Measurements from ENCODE around the gene ARAF.

ARAF gene

DNA sequence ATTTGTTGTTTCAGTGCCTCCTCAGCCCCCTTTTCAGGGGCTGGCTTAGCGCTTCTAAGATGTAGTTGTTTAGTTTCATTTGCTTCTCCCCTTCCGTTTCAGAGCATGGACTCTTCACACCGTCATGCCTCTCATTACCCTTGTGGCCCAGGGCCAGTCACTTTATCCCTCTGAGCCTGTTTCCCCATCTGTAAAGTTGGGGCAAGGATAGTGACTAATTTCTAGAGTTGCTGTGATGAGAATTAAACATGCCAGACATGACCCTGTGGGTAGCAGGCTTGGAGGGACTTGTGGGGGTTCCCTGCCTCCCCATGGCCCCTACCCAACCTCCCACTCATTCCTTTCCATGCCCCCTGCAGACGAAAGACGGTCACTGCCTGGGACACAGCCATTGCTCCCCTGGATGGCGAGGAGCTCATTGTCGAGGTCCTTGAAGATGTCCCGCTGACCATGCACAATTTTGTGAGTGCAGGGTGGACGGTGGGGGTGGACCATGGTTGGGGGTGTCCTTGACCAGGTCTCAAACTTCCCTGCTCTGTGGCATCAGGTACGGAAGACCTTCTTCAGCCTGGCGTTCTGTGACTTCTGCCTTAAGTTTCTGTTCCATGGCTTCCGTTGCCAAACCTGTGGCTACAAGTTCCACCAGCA lies 3.6 kb downstream of the ARAF start:
- DNase-seq = no peak

DNA sequence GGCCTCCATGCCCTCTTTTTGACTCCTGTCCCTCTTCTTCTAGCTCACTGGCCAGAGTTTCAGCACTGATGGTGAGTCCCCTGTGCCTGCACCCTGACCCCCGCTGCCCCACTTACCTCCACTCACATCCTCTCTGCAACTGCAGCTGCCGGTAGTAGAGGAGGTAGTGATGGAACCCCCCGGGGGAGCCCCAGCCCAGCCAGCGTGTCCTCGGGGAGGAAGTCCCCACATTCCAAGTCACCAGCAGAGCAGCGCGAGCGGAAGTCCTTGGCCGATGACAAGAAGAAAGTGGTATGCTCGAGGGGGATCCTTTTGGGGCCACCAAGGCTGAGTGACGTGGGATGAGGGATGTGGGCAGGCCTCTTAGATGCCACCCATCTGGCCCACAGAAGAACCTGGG lies 5.8 kb downstream of the ARAF start:
- no peak for DNase-seq

DNA sequence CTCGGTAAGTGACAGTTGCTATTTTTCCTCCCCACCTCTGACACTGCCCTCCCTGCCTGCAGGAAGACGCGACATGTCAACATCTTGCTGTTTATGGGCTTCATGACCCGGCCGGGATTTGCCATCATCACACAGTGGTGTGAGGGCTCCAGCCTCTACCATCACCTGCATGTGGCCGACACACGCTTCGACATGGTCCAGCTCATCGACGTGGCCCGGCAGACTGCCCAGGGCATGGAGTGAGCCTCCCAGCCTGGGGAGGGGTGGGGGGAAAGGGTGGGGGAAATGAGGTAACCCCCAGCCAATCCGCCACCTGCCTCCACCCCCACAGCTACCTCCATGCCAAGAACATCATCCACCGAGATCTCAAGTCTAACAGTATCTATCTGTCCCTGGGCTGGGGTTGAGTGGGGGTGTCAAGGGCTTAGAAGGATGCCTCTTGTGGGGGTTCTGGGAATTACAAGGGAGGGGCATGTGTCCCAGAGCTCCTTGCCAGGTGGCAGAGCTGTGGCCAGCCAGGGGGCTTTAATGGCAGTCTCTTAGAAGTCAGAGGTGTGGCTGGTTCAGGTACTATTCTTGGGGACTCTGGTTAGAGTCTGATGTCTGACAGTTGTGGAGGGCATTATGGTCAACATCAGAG lies 7.8 kb downstream of the ARAF start:
- DNase-seq = peak; percentile 39

DNA sequence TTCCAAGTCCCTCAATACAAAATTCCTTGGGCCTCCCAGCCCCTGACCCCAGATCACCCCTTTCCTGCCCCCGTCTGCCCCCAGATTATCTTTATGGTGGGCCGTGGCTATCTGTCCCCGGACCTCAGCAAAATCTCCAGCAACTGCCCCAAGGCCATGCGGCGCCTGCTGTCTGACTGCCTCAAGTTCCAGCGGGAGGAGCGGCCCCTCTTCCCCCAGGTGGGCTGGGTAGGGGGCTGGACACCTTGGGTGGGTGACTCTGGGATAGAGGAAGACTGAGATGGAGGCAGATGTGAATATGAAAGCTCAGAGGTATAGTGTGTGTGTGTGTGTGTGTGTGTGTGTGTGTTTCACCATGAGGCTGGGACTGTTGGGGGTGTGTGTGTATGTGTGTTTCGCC lies 9.8 kb downstream of the ARAF start:
- DNase-seq = no peak

DNA sequence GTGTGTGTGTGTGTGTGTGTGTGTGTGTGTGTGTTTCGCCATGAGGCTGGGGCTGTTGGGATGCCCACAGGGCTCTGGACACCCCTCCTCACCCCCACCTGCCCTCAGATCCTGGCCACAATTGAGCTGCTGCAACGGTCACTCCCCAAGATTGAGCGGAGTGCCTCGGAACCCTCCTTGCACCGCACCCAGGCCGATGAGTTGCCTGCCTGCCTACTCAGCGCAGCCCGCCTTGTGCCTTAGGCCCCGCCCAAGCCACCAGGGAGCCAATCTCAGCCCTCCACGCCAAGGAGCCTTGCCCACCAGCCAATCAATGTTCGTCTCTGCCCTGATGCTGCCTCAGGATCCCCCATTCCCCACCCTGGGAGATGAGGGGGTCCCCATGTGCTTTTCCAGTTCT lies 10.2 kb downstream of the ARAF start:
- DNase-seq = no peak

DNA sequence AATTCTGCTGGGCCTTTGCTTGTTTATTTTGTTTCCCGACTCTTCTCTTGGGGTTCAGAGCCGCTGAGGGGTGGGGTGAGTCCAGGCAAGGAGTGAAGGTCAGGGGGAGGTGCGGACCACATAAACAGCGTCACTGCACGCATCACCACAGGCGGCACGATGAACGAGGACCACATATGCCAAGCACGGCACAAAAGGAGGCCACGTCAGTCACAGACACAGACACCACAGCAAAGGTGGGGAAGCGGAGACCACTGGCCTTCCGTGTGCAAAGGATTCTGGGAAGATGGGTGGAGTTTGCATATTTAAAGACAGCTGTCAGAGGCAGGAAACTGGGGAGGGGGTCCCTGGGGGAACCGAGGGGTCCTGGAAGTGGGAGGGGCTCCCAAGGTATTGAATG lies 10.9 kb downstream of the ARAF start:
- DNase-seq = no peak

DNA sequence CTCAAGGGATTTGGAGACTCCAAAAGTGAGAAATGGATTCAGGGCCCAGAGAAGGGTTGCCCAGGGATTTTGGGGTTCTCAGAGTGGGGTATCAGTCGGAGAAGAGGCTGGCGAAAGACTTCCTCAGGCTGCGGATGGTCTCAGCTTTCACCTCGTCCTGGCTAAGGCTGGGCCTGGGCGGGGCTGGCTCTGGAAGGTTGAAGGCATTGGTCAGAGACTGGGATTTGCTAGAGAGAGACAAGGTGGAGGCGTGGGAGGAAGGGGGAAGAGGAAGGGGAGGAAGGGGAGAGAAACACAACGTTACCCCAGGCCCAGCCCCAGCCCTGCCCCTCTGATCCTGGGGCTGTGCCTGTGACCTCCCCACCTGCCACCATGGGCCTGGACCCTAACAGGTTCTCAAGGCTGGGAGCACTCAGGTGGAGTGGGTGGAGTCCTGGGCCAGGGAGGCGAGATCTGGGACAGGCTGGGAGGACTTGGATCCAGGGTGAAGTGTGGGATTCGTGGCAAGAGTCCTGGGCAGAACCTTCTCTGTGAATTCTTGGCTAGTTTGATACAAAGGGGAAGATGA lies 11.9 kb downstream of the ARAF start:
- no peak for DNase-seq

DNA sequence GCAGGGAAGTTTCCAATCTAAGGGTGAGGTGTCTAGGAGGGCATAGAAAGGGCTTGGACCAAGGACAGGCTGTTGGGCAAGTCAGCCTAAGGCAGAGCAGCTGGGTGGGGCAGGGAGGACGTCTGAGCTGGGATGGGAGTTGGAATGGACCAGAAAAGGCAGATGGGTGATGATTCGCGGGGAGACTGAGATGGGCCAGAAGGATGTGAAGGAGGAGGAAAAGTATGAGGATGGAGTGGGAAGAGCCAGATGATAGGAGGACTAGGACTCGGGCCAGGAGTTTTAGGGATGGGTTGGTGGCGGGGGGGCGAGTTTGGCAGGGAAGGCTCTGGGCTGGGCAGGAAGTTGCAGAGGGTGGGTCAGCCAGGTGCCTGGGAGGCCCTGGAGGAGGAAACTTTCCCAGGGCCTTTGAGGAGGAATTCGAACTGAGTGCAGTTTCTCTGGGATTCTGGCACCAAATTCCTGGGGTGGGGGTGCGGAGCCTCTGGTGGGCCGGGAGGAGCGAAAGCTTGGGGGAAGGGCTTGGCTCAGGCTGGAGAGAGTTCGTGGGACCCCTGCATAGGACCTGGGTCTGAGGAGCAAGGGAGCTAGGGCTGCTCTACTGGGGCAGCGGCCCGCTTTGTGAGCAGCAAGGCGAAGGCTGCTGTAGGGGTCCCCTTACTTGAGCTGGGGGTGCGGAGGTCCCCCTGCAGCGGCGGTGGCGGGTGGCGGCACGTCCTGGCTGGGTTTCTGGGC lies 12.5 kb downstream of the ARAF start:
- no peak for DNase-seq

DNA sequence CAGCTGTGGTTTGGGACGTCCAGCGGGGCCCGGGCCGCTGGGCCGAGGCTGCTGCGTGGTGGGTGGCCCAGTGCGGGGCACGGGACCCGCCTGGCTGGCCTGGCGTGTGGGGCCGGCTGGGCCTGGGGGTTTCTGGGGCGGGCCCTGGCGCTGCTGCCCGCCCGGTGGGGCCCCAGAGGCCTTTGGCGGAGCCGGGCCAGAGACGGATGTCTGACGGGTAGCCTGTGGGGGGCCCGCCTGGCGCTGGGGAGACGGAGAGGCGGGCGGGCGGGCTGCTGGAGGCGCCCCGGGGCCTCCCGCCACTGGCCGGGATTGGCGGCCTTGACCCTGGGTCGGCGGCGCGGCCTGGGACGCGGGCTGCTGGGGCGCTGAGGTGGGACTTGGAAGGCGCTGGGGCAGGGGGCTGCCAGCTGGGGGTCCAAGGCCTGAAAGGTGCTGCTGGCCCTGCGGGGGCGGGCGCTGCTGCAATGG lies 13.1 kb downstream of the ARAF start:
- DNase-seq = no peak

DNA sequence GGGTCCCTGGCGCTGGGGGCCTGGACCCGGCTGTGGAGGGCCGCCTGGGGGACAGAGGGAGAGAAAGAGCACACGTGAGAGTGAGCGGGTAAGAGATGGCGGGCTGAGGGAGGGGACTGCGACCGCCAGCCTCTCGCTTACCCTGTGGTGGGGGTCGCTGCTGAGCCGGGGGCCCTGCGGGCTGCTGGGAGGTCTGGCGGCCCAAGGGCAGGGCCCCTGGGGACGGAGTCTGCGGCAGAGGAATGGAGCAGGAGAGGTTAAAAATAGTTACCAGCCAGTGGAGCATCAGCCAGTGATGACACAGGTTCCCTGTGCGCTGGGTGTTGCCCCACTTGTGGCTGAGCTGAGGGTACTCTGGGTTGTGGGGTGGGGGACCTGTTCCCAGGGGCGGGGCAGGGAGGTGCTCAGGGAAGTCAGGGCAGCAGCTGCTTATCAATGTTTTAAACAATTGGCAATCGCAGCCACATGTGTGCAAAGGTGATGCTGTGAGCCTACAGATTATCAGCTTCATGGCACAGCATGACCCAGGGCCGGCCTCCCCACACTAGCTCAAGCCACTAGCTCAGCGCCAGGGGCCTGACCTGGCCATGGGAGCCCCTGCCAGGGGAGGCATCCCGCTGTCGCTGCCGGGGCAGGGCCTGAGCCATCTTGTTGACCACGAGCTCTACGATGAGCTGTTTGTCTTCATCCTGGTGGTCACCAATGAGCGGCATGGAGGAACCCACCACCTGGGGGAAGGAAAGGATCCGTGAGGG lies 13.7 kb downstream of the ARAF start:
- DNase-seq = no peak

DNA sequence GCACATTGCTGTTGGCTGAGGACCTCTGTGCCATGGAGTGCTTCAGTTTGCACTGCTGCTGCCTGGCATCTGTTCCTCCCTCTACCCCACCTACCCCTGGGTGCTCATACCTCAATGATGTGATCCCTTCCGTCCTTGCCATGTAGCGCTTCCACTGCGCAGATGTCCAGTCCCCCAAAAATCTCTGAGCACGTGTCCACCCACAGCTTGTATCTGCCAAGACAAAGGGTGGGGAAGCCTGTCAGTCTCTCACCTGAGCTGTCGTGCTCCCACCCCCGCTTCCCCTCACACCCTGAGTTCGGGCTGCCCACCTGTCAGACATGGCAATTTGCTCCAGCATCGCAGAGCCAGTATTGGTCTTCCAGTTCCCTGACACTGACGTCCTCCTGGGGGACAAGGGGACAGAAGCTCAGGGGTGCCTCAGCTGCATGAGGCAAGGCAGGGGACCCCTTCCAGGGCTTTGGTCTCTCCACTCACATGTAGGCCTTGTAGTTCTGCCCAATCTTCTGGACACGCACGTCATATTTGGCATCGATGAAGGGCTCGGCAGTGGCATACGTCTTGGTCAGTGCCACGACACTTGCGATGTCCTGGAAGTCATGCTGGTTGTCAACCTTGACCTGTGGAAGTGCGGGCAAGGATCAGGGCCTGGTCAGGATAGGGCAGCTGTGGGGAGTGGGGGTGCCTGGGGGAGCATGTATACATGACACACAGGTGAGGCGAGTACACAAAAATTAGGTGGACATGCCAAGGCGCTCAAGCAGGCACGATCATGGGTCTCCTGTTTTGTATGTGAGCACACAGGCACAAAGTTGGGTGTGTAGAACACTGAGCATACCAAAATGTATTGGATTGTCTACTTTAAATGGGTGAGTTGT lies 15.3 kb downstream of the ARAF start:
- no peak for DNase-seq

DNA sequence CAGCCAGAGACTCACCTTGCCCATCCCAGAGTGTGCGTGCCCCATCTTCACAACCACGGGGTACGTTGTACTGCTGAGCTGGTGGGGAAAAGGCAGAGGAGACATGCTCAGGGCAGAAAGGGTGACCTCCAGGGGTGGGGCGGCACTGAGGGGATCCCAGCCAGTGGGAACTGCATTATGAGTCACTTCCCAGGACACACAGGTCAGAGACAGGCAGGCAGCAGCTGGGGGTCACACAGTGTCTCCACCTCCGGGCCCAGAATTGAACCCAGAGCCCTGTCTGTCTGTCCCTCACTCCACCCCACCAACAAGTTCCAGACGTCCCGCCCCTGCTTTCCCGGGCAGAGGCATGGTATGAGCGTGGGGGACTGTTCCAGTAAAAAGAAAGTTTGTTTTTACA lies 16.4 kb downstream of the ARAF start:
- DNase-seq = no peak

DNA sequence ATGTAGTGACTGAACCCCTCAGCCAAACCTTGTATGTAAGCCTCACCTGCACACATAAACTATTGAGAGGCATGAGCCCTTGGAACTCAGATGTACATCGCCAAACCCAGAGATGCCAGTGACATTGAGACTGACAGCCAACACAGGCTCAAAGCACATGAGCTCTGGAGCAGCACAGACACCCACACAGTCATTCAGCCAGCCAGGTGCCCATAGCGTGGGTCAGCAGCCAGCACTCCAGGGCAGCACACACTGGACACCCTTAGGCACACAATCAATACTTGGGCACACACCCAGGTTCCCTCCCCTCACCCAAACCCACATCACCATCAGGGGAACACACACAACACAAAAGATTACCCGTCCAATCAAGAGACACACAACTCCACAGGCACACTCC lies 16.9 kb downstream of the ARAF start:
- DNase-seq = no peak

DNA sequence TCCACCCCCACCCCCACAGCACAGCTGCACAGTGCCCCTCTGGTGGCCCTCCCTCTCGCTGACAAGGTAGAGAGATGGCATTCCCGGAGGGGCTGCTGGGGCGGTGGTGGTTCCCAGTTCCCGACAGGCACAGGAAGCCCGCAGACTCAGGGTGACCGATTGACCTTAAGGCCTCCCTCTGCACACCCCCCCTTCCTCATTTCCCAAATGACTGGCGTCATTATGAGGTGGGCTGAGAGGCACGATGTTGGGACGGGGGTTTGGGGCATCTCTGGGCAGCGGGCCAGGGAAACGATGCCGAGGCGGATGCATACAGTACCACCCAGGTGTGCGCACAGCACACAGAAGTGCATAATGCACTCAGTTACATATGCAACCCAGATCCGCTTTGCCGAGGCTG lies 17.7 kb downstream of the ARAF start:
- DNase-seq = no peak

DNA sequence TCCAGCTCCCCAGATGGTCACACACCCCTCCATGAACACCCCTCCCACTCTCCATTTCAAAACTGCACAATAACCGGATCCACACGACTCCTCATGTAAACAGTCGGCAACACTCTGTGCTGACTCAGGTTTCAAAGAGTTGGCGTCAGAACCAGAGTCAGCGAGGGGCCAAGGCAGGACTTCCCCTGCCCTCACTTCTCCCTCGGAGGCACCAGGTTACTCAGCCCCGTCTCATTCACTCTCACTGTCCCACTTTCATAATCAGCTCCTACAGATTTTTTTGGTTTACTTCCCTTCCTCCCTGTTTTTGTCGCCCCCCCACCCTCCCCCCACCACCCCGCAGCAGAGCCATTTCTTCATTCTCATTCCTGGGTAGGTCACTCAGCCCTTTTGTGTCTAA lies 18.5 kb downstream of the ARAF start:
- no peak for DNase-seq

DNA sequence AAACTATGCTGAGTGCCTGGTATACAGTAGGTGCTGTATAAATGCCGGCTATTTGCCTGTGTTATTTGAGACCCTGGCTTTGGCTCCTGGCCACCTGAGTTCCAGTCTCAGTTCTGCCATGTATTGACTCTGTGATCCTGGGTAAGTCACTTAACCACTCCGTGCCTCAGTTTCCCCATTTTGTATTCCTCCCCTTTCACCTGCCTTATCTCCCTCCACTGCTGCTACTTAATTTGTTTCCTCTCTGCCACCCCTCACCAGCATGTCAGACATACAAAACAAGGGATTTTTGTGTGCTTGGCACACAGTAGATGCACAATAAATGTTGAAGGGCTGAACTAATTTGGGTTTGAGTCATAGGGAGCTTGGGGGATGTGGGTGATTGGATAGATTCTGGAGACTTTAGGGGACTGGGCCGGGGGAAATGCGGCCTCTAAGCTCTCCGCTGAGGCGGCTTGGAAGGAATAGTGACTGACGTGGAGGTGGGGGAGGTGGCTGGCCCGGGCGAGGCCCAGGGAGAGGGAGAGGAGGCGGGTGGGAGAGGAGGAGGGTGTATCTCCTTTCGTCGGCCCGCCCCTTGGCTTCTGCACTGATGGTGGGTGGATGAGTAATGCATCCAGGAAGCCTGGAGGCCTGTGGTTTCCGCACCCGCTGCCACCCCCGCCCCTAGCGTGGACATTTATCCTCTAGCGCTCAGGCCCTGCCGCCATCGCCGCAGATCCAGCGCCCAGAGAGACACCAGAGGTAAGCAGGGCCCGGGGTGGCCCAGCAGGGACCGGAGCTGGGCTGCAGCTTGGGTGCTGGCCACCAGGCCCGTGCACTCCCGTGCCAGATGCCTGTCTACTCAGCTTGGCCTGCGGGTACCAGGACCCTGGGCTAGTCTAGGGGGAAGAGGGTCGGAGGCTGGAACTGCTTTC lies 21.0 kb downstream of the ARAF start, which contains the start of gene TIMP1:
Gene TIMP1, plus strand, starts transcription at position 706 of the 917 bp plus-strand sequence. CDS start 980 bp downstream, outside the sequence.
- DNase-seq = peak; percentile 75

DNA sequence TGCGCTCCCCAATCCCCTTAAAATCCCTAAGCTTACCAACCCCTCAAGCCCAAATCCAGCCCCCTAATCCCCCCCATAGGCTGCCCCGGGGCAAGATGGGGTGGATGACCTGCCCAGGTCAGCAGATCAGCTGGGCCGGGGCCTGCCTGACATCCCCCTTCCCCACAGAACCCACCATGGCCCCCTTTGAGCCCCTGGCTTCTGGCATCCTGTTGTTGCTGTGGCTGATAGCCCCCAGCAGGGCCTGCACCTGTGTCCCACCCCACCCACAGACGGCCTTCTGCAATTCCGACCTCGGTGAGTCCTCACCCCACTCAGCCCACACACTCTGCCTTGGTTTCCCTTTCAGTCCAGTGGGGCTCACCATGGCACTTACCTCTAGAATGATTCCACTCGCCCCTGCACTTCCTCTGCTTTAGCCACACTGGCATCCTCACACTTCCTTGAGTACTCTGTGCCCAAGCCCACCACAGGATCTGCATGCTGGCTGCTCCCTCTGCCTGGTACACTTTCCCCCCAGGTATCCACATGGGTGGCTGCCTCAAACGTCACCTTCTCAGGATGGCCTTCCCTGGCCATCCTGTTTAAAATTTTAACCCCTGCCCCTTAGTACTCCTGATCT lies 22.3 kb downstream of the ARAF start:
- DNase-seq = no peak

DNA sequence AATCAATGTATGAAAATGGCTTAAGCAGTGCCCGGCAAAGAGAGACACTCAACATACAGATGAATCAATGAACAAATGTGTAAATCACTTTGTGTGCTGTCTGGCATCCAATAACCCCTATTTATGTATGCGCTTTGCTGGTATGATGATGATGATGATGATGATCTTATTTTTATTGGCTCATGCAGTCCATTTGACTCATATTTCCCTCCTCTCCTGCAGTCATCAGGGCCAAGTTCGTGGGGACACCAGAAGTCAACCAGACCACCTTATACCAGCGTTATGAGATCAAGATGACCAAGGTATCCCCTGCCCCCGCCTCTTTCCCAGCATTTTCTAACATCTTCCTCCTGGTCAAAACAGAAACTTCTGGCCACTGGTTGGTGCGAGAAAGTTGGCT lies 23.7 kb downstream of the ARAF start:
- DNase-seq = no peak

DNA sequence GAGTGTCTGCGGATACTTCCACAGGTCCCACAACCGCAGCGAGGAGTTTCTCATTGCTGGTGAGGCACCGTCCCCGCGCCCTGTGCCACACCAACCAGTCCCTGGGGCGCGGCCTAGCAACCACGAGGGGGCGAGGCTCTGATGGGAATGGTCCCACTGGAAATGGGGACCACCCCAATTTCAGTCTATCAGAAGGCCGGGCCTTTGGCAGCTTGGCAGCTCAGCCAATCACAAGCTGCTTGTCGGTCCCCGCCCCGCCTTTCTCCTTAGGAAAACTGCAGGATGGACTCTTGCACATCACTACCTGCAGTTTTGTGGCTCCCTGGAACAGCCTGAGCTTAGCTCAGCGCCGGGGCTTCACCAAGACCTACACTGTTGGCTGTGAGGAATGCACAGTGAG lies 24.3 kb downstream of the ARAF start:
- no peak for DNase-seq

DNA sequence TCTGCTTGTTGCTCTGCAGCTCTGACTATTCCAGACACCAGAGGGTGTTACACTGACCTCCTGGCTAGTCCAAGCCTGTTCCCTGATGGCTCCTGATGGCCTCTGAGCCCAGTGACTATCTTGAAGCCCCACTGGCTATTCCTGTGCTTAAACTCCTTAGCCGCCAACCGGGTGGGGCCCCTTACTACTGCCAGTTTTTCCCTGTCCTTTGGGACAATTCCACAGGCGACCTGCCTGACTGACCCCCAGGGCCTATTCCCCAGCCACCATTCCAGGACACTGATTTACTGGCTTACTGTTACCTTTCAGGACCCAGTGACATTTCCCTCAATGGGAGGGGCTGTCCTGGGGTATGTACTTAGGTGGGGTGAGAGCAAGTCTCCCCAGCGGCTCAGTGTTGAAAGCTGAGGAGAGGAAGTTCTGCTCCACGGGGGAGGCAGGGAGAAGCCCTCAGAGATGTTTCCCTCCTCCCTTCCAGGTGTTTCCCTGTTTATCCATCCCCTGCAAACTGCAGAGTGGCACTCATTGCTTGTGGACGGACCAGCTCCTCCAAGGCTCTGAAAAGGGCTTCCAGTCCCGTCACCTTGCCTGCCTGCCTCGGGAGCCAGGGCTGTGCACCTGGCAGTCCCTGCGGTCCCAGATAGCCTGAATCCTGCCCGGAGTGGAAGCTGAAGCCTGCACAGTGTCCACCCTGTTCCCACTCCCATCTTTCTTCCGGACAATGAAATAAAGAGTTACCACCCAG lies 25.2 kb downstream of the ARAF start:
- DNase-seq = no peak
